Vagina (tissue), 2 donors: ENCODE results near the gene PAM16. TPM values are rescaled to one million over a fixed set of nuclear protein-coding genes. Genes with fewer than 3 reads are reported as not detected.

Experiments used
- DNase-seq, 2 donors: peaks; one replicate each; pipeline ENCODE4 v3.0.0-alpha.2; 2017; ENCODE audit errors: extremely low spot score in 2 of 2
- H3K27ac ChIP-seq: fragments of 200-600 bp; sonication (generic); one replicate; pipeline ENCODE4 v1.5.1; 2019
- H3K27me3 ChIP-seq: fragments of 200-600 bp; sonication (generic); one replicate; pipeline ENCODE4 v1.5.1; 2019
- H3K36me3 ChIP-seq, 2 donors: fragments of 200-600 bp; sonication (generic); one replicate each; pipeline ENCODE4 v1.5.1; 2017 to 2019
- H3K4me1 ChIP-seq: fragments of 200-600 bp; sonication (generic); one replicate; pipeline ENCODE4 v1.5.1; 2019
- H3K4me3 ChIP-seq, 2 donors: fragments of 200-600 bp; sonication (generic); 1 replicate in 1 of 2; 2 replicates in 1 of 2; pipeline ENCODE4 v1.5.1; 2016 to 2019
- H3K9me3 ChIP-seq: fragments of 200-600 bp; sonication (generic); one replicate; pipeline ENCODE4 v1.5.1; 2019
- POLR2A ChIP-seq, 2 donors: fragments of 450-650 bp; IDR thresholded peaks; one replicate each; pipeline ENCODE4 v1.6.1; 2017; ENCODE audit warnings: antibody characterized with exemption in 2 of 2, mild to moderate bottlenecking in 2 of 2, moderate library complexity in 2 of 2
- POLR2AphosphoS5 ChIP-seq, 2 donors: sonication (generic); formaldehyde crosslinking; IDR thresholded peaks; one replicate each; pipeline ENCODE4 v1.9.0; 2017; ENCODE audit warnings: antibody characterized with exemption in 2 of 2, mild to moderate bottlenecking in 2 of 2, low read depth in 1 of 2; ENCODE audit not compliant: insufficient read depth in 1 of 2
- intact Hi-C: fragments of 100-400 bp; cut with DNase I; formaldehyde crosslinking; loops from one replicate; pipeline ENCODE4 v1.15.1; 2023
- total RNA-seq: library from RNA; depleted of rRNA; stranded (reverse); fragments of >200 nt; gene quantifications from one replicate; pipeline ENCODE4 v1.2.3, GENCODE V29; 2016
- TF ChIP-seq, protein P1 (sequence below), 3 experiments: fragments of 450-650 bp in 2 of 3; fragments of 200-600 bp in 1 of 3; sonication (generic) in 1 of 3; IDR thresholded peaks; one replicate each; pipeline ENCODE4 v1.5.1; 2017 to 2019; ENCODE audit warnings: antibody characterized with exemption in 3 of 3, mild to moderate bottlenecking in 2 of 3, moderate library complexity in 2 of 3

The PAM16 gene
- total RNA-seq, 1 donor from 2014 or later = 76.1 TPM

- Histone ChIP-seq H3K27ac (peak overlapping the region; percentile 85), H3K4me3 (no peak overlapping the region), H3K36me3 (no peaks in the 10 kb centered on the region), H3K4me1 (peaks cover 87% of the 10 kb centered on the region), H3K27me3 (no peaks in the 10 kb centered on the region), H3K9me3 (no peaks in the 10 kb centered on the region)
- intact Hi-C loops = loop anchor here (5.0 kb wide), 1 partner anchor 47 kb away; the partner anchor contains the start of gene TFAP4
- no peak for DNase-seq
- TF ChIP-seq POLR2A (IDR thresholded peaks at IDR 0.05) (no peak), POLR2AphosphoS5 (IDR thresholded peaks at IDR 0.05; ENCODE audit: insufficient read depth in 1 of 2, low read depth in 1 of 2) (no peak)
- TF ChIP-seq, protein P1, sequence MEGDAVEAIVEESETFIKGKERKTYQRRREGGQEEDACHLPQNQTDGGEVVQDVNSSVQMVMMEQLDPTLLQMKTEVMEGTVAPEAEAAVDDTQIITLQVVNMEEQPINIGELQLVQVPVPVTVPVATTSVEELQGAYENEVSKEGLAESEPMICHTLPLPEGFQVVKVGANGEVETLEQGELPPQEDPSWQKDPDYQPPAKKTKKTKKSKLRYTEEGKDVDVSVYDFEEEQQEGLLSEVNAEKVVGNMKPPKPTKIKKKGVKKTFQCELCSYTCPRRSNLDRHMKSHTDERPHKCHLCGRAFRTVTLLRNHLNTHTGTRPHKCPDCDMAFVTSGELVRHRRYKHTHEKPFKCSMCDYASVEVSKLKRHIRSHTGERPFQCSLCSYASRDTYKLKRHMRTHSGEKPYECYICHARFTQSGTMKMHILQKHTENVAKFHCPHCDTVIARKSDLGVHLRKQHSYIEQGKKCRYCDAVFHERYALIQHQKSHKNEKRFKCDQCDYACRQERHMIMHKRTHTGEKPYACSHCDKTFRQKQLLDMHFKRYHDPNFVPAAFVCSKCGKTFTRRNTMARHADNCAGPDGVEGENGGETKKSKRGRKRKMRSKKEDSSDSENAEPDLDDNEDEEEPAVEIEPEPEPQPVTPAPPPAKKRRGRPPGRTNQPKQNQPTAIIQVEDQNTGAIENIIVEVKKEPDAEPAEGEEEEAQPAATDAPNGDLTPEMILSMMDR (IDR thresholded peaks at IDR 0.05) = no peak
Measured at GRCh38 chr16:4318967-4319366, 32.2 kb downstream of the PAM16 start.

DNA sequence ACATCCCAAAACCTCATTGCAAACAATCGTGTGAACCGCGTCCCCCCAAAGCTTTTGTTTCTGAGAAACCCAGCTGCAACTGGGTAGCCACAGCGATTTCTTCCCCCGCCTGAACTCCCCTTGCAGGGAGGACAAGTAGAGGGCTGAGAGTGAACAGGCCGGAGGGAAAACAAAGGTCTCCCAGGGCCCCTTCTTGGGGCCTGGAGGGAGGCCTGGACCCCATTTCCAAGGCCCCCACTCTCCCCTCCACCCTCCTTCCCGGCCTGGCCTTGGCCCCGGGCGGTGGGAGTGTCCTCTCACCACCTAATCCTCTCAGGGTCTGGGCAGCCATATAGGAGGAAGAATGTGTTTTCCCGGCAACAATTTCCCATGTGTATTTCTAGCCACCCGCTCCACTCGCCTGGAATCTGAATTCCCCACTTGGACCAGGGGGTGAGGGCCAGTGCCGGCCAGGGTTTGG is 32.6 kb downstream of the PAM16 start:
- peak overlapping the region; percentile 85 for H3K27ac ChIP-seq
- TF ChIP-seq POLR2AphosphoS5 (IDR thresholded peaks at IDR 0.05; ENCODE audit: insufficient read depth in 1 of 2, low read depth in 1 of 2) (no peak), POLR2A (IDR thresholded peaks at IDR 0.05) (no peak)
- TF ChIP-seq, protein P1 (IDR thresholded peaks at IDR 0.05) = no peak
- no peaks in the 10 kb centered on the region for H3K27me3 ChIP-seq

DNA sequence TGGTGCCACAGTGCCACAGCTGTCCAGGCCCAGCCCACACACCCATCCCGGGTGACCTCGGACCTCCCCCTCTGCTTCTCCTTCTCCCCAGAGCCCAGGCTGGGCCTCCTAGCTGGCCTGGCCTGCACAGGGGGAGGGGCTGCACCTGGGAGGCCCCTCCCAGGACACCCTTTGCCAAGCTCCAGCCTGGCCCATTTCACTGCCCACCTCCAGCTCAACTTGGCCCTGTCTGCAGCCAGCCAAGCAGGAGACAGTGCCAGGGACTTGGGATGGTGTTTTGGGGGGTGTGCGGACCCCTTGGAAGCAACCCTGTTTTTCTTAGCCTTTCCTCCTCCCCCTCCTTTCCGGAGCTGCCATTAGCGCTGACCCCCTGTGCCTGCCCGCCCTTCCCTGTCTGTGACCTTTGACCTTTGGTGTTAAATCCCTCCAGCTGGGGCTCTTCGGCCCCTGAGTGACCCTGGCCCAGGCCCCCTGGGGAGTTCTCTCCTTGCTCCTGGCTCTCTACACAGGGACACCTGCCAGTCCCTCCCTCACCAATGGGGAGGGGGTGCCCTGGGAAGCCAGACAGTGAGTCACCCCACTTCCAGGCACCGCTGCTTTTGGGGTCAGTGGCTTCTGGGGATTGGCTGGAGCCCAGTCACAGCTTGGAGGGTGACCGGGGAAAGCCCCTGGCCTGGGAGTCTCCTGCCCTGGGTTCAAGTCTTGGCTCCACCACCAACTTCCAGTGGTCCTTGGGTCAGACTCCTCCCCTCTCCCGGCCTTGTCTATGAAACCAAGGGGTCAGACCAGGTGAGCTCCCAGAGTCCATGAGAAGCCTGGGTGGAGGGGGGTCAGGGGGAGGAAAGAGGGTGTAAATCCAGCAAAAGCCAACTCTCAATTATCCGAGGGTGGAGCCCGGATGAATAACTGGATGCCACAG is 33.3 kb downstream of the PAM16 start:
- peak overlapping the region; percentile 85 for H3K27ac ChIP-seq
- H3K36me3 ChIP-seq = no peaks in the 10 kb centered on the region
- no peak for DNase-seq
- TF ChIP-seq, protein P1 (IDR thresholded peaks at IDR 0.05) = no peak
- no peak for TF ChIP-seq POLR2AphosphoS5 (IDR thresholded peaks at IDR 0.05; ENCODE audit: insufficient read depth in 1 of 2, low read depth in 1 of 2)
- no peak for TF ChIP-seq POLR2A (IDR thresholded peaks at IDR 0.05)
- no peaks in the 10 kb centered on the region for H3K9me3 ChIP-seq
- peak overlapping the region; percentile 60 to 65 for H3K4me3 ChIP-seq
- no peaks in the 10 kb centered on the region for H3K27me3 ChIP-seq
- H3K4me1 ChIP-seq = peaks cover 81% of the 10 kb centered on the region
- intact Hi-C loops = loop anchor here (5.0 kb wide), 1 partner anchor 45 kb away; the partner anchor contains the start of gene TFAP4

More for the DNA sequence above, 32.6 kb downstream of the PAM16 start:
- H3K4me1 ChIP-seq = peaks cover 87% of the 10 kb centered on the region
- H3K4me3 ChIP-seq = peak overlapping the region in 1 of 2 donors; percentile 60
- intact Hi-C loops = loop anchor here (5.0 kb wide), 1 partner anchor 46 kb away; the partner anchor contains the start of gene TFAP4
- DNase-seq = no peak
- H3K9me3 ChIP-seq = no peaks in the 10 kb centered on the region
- no peaks in the 10 kb centered on the region for H3K36me3 ChIP-seq

DNA sequence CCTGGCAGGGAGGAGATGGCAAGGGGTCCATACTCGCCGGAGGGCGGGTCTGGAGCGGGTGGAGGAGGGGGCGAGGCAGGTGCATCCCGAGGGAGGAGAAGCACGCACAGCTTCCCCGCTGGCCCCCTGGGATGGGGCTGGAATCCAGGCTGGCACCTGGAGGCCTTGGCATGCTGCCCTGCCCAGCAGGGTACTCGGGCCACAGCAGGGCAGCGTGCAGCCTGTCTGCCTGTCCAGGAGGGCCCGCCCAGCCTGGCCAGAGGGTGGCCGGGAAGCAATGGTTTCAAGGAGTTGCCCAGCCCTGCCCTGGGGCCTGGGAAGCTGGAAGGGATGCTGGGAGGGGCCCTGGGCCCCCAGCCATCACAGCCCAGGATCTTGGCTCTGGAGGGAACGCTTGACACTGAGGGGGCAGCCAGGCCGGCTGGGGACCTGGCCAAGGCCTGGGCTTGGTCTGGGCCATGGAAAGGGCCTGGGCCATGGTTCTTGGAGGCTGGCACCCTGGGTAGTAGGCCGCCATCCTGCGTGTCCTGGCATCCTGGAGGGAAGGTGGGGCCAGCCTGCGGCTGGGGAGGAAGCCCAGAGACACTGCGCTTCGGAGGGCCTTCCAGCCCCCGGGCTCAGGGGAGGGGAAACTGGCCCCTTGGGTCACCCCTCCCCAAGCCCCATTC is 34.1 kb downstream of the PAM16 start:
- no peaks in the 10 kb centered on the region for H3K36me3 ChIP-seq
- no peaks in the 10 kb centered on the region for H3K27me3 ChIP-seq
- H3K27ac ChIP-seq = peak overlapping the region; percentile 85
- peak overlapping the region; percentile 60 to 65 for H3K4me3 ChIP-seq
- no peaks in the 10 kb centered on the region for H3K9me3 ChIP-seq
- intact Hi-C loops = loop anchor here (5.0 kb wide), 1 partner anchor 45 kb away; the partner anchor contains the start of gene TFAP4
- no peak for DNase-seq
- peaks cover 73% of the 10 kb centered on the region for H3K4me1 ChIP-seq
- TF ChIP-seq POLR2AphosphoS5 (IDR thresholded peaks at IDR 0.05; ENCODE audit: insufficient read depth in 1 of 2, low read depth in 1 of 2) (peak in 1 of 2 donors; percentile 56), POLR2A (IDR thresholded peaks at IDR 0.05) (no peak)
- TF ChIP-seq, protein P1 (IDR thresholded peaks at IDR 0.05) = no peak
